HG03095 (cell line): ENCODE data around the gene PRR14L.
"Not testable (repeated sequence)": the region's sequence is repeated elsewhere in the genome, so short reads cannot be mapped to it uniquely, and the experiment has no call there.

ENCODE experiments used
- ATAC-seq: cut with Tn5 transposase; IDR thresholded peaks from one replicate; pipeline ENCODE4 v1.9.1; 2021; ENCODE audit warnings: moderate library complexity; ENCODE audit not compliant: unreplicated experiment

Gene PRR14L

GRCh38 chr22:31683181-31684105, 66.5 kb downstream of the PRR14L start:
- no peak for ATAC-seq

- no peak for ATAC-seq
Observed at GRCh38 chr22:31682751-31683150, 67.2 kb downstream of the PRR14L start.

DNA sequence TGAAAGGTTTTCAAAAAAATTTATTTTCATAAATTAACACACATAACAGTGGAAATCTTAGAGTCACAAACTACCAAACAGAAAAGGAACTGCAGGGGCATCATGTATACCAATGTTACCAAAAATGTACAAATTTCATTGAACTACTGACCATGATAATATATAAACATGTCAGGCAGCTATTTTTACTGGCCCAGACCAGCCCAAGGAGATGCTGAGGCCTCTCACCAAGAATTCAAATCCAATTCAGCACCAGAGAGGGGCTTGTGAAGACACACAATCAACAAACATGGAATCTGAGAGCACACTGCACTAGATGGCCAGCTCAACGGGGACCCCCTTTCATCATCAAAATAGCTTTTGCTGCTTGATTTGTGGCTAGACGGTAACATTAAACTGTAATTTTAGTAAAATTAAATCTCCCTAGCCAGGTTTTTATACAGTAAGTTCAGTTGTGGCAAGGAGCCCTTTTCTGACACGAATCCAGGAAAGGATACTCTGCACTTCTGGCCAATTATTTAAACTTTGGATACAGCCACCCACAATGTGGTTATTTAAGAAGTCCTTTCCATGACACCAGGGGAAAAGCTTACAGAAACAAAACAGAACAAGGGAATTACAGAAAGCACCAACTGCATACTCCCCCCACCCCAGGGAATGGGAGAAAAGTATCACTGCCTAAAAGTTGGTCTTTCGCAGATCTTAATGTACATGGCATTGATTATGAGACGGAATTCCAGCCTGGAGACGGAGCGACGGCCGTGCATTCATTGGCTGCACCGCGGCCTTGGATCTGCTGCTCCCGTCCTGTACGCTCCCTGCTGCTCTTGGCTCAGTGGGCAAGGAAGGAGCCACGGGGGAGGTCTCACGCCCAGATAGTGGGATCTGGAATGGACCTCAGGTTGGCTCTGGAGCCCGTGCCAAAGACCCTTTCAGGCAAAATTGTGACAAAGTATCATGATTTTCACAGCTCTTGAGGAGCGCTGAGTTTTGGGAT, 68.3 kb downstream of the PRR14L start:
- ATAC-seq = no peak

- ATAC-seq = no peak
Observed at GRCh38 chr22:31680861-31681341, 69.0 kb downstream of the PRR14L start.

DNA sequence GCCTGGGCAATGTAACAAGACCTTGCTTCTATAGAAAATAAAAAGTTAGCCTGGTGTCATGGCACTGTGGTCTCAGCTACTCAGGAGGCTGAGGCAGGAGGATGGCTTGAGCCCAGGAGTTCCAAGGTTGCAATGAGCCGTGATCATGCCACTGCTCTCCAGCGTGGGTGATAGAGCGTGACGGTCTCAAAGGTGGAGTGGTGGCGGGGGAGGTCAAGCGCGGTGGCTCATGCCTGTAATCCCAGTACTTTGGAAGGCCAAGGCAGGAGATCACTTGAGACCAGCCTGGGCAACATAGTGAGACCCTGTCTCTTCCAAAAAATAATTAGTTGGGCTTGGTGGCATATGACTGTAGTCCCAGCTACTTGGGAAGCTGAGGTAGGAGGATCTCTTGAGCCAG, 71.2 kb downstream of the PRR14L start:
- ATAC-seq = no peak

GRCh38 chr22:31676700-31677099, 73.2 kb downstream of the PRR14L start:
- ATAC-seq = peak; percentile 80

DNA sequence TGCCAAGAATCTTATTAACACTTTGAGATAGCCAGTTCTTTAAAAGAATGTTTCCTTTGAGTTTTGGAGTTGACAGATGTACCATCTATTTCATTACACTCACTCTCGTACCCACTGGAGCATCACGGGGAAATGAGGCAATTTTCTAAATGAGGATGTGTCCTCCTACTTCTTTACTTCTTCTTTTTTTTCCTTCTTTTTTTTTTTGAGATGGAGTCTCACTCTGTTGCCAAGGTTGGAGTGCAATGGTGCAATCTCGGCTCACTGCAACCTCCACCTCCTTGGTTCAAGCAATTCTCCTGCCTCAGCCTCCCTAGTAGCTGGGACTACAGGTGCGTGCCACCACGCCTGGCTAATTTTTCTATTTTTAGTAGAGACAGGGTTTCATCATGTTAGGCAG, 75.7 kb downstream of the PRR14L start:
- ATAC-seq = not testable (repeated sequence)

DNA sequence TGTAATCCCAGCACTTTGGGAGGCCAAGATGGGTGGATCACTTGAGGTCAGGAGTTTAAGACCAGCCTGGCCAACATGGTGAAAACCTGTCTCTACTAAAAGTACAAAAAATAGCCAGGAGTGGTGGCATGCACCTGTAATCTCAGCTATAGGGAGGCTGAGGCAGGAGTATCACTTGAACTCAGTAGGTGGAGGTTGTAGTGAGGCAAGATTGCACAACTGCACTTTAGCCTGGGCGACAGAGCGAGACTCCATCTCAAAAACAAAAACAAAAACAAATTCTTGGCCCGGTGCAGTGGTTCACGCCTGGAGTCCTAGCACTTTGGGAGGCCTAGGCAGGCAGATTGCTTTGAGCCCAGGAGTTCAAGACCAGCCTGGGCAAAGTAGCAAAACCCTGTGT, 81.1 kb downstream of the PRR14L start:
- not testable (repeated sequence) for ATAC-seq

DNA sequence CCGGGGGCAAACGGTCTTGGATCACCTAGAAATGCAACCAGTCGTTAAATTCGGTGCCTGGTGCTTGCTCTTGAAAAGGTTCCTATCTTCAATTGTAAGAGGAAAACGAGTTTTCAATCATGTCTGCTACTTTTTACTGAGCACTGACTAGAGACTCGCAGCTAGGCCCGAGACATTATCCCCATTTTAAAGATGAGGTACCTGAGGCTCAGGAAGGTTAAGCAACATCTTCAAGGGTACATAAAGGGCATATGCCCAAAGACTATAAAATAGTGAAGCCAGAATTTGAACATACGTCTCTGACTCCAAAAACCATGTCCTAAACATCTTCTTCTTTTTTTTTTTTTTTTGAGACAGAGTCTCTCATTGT, 87.3 kb downstream of the PRR14L start:
- no peak for ATAC-seq

- peak; percentile 66 for ATAC-seq
Observed at GRCh38 chr22:31661851-31662667, 87.9 kb downstream of the PRR14L start, which contains the start of gene PISD. PISD (minus strand) TSS chr22:31662215; CDS start chr22:31662208, 7 bp downstream.

GRCh38 chr22:31660860-31661341, 89.0 kb downstream of the PRR14L start:
- peak; percentile 28 for ATAC-seq

GRCh38 chr22:31659246-31659645, 90.7 kb downstream of the PRR14L start:
- no peak for ATAC-seq

DNA sequence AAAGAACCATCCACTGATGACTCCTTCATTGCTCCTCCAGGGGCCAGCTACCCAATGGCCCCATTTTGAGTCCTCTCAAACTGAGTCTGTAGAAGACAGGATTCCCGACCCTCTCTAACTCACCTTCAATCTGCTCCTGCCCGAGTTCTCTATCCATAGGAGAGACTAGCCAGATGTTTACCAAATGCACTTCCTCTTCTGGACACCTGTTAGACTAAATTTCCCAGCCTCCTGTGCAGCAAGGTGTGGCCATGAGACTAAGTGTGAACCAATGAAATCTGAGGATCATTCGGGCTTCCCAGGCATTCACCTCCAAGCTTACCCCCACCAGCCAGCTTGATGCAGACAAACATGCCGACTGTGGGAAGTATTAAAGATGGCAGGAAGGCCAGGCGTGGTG, 95.5 kb downstream of the PRR14L start:
- no peak for ATAC-seq

DNA sequence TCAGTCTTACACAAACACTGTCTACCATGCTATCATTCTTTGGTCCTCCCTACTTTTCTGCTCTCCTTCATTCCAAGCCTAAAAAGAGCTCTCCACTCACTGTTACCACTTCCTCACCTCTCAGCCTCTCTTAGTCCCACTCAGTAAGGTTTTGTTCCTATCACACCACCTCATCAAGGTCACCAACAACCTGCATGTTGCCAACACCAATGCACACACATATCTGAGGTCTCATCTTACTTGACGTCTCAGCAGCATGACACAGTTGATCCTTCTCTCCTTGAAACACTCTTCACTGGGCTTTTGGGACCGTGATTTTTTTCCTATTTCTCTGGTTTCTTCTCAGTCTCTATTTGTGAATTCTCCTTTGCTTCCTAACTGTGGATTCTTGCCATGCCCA, 96.0 kb downstream of the PRR14L start:
- no peak for ATAC-seq

GRCh38 chr22:31652911-31653684, 96.8 kb downstream of the PRR14L start:
- ATAC-seq = no peak

- ATAC-seq = no peak
Observed at GRCh38 chr22:31652088-31652487, 97.8 kb downstream of the PRR14L start.

DNA sequence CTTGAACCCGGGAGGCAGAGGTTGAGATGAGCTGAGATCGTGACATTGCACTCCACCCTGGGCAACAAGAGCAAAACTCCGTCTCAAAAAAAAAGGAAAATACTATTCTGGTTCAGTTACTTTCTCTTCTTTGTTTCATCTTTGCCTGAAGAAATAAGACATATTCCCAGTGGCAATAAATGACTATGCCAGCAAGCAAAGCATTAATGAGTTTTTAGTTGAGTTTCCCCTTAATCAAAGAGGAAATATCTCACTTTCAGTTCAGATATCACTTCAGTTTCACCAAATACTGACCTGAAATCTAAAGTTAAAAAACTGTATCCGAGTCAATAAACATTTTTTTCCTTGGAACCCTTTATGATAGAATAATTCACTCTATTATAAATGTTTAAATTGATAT, 98.3 kb downstream of the PRR14L start:
- no peak for ATAC-seq

DNA sequence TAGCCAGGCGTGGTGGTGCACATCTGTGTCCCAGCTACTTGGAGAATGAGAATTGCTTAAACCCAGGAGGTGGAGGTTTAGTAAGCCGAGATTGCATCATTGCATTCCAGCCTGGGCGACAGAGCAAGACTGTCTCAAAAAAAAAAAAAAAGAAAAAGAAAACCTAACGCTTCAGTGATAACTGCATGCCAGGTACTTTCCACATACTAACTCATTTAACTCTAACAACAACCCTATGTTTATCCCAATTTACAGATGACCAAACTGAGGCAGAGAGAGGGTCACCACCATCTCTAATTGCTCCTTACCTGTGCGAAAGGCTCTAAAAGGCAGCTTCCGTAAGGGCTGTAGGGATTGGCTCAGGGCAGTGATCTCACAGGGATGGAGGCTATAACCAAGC, 99.5 kb downstream of the PRR14L start:
- ATAC-seq = no peak

DNA sequence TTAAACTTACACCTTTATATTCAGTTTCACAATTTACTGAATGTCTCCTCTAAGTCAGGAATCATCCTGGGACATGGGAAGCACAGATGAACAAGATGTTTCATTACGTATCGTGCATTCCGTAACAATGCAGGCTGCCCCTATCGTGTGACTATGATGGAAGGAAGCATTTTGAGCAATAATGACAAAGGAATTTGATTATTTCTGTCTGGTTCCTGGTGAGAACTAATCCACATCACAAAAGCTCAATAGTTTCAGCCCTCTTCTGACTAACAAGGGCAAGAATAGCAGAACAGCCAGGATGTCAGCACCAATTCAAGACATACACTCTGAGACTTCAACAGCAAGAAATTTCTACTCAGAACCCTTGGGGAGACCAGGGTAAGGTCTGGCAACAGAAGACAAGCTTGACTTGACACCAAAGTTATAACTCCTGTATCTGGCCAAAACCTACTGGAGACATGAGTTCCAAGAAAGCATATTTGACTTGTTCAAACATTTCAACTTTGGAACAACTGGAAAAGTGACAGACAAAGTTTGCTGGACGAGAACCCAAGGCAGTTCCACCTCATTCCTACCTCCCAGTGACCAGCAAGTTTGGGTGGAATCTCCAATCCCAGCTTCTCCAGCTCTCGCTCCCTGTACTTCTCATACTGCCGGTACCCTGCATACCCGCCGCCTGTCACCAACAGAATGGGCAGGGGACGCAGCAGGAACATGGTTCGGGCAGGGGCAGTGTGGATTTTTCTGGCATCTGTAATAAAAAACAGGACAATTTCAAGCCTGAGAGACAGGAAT, 102.2 kb downstream of the PRR14L start:
- ATAC-seq = no peak
